ENCODE data around the gene ZNF93. TPM values are rescaled to one million over a fixed set of nuclear protein-coding genes. Genes with fewer than 3 reads are reported as not detected.

The ZNF93 gene
- total RNA-seq, 1 experiment from 2014 or later: 13.1 TPM

GRCh38 chr19:19909654-19910053 lies 8.9 kb downstream of the ZNF93 start:
- peaks cover 10% of the 10 kb centered on the region for H3K9me3 ChIP-seq (ENCODE audit: low read depth, low read length, poor library complexity, severe bottlenecking)
- intact Hi-C loops (cut with micrococcal nuclease; ENCODE audit: unreplicated experiment): no loop called here
- no TSS peak for BruUV-seq (replicated peaks)

DNA sequence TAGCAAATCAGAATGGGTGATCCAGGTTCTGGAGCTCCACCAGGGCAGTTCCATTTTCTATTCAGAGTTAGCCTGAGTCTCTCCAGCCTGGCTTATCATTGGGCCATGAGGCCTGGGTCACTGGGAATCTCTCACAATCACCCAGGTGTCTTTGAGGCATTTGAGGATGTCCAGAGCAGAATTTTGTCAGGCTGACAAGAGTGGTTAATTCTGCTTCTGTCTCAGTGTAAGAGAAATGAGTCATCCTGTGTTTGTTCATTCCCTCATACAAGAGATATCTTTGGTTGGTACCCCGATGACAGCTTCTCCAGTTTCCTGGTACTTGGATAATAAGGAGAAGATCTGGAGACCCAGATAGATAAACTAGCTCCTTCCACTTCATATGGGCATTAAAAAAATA lies 10.4 kb downstream of the ZNF93 start:
- Histone ChIP-seq H3K27me3 (replicated peaks; ENCODE audit: insufficient read depth, low read depth, low read length, poor library complexity) (no peaks in the 10 kb centered on the region), H3K4me3 (ENCODE audit: low read depth, low read length, poor library complexity, severe bottlenecking) (no peak overlapping the region), H3K4me1 (ENCODE audit: insufficient read depth, low read length, poor library complexity, severe bottlenecking) (no peaks in the 10 kb centered on the region), H3K36me3 (ENCODE audit: insufficient read depth, low read length, poor library complexity, severe bottlenecking) (no peaks in the 10 kb centered on the region), H3K27ac (ENCODE audit: low read depth, low read length, poor library complexity, severe bottlenecking) (no peak overlapping the region), H3K9me3 (ENCODE audit: low read depth, low read length, poor library complexity, severe bottlenecking) (peaks cover 10% of the 10 kb centered on the region)
- CTCF ChIA-PET: no interaction called here
- DNase-seq (ENCODE audit: low spot score): no peak
- TF ChIP-seq CTCF (conservative IDR thresholded peaks at IDR 0.05; ENCODE audit: low read depth, low read length): no peak
- no peak for TF ChIP-seq EZH2 (IDR thresholded peaks at IDR 0.05; ENCODE audit: borderline replicate concordance, low read depth, low read length, poor library complexity, severe bottlenecking)
- POLR2A ChIA-PET (ENCODE audit: low non-redundant PET): no interaction called here
- no TSS peak for BruUV-seq (replicated peaks)
- intact Hi-C loops (cut with micrococcal nuclease; ENCODE audit: unreplicated experiment): no loop called here

More at GRCh38 chr19:19909654-19910053, 8.9 kb downstream of the ZNF93 start:
- Histone ChIP-seq H3K27me3 (replicated peaks; ENCODE audit: insufficient read depth, low read depth, low read length, poor library complexity) (no peaks in the 10 kb centered on the region), H3K36me3 (ENCODE audit: insufficient read depth, low read length, poor library complexity, severe bottlenecking) (no peaks in the 10 kb centered on the region), H3K27ac (ENCODE audit: low read depth, low read length, poor library complexity, severe bottlenecking) (no peak overlapping the region), H3K4me3 (ENCODE audit: low read depth, low read length, poor library complexity, severe bottlenecking) (no peak overlapping the region), H3K4me1 (ENCODE audit: insufficient read depth, low read length, poor library complexity, severe bottlenecking) (no peaks in the 10 kb centered on the region)
- ChIA-PET POLR2A (ENCODE audit: low non-redundant PET) (no interaction called here), CTCF (no interaction called here)
- TF ChIP-seq EZH2 (IDR thresholded peaks at IDR 0.05; ENCODE audit: borderline replicate concordance, low read depth, low read length, poor library complexity, severe bottlenecking): no peak
- no peak for TF ChIP-seq CTCF (conservative IDR thresholded peaks at IDR 0.05; ENCODE audit: low read depth, low read length)
- DNase-seq (ENCODE audit: low spot score): no peak

DNA sequence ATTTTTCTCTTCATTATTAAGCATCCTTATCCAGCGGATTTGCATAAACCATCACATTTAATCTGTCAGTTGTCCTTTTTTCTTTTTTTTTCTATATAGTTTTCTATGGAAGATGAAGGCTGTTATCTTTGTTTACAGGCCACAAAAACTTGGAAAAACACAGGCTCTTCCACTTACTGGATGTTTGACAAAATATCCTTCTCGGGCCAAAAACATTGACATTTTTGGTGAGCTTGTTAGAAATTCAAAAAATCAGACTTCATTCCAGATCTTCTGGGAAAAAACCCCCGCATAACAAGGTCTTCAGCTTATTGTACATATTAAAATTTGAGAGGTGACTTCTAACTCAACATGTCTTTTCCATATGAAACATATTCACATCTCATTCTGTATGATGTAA lies 13.8 kb downstream of the ZNF93 start:
- no TSS peak for BruUV-seq (replicated peaks)
- no peak overlapping the region for H3K4me3 ChIP-seq (ENCODE audit: low read depth, low read length, poor library complexity, severe bottlenecking)
- no peaks in the 10 kb centered on the region for H3K9me3 ChIP-seq (ENCODE audit: low read depth, low read length, poor library complexity, severe bottlenecking)
- peaks cover 6% of the 10 kb centered on the region for H3K36me3 ChIP-seq (ENCODE audit: insufficient read depth, low read length, poor library complexity, severe bottlenecking)
- CTCF ChIA-PET: no interaction called here
- DNase-seq (ENCODE audit: low spot score): no peak
- H3K27me3 ChIP-seq (replicated peaks; ENCODE audit: insufficient read depth, low read depth, low read length, poor library complexity): no peaks in the 10 kb centered on the region
- intact Hi-C loops (cut with micrococcal nuclease; ENCODE audit: unreplicated experiment): no loop called here
- H3K27ac ChIP-seq (ENCODE audit: low read depth, low read length, poor library complexity, severe bottlenecking): no peak overlapping the region
- POLR2A ChIA-PET (ENCODE audit: low non-redundant PET): no interaction called here
- TF ChIP-seq EZH2 (IDR thresholded peaks at IDR 0.05; ENCODE audit: borderline replicate concordance, low read depth, low read length, poor library complexity, severe bottlenecking): no peak
- TF ChIP-seq CTCF (conservative IDR thresholded peaks at IDR 0.05; ENCODE audit: low read depth, low read length): no peak
- no peaks in the 10 kb centered on the region for H3K4me1 ChIP-seq (ENCODE audit: insufficient read depth, low read length, poor library complexity, severe bottlenecking)

Data from A673 (cell line).